ENCODE results near the gene ARHGAP6. TPM values are rescaled to one million over a fixed set of nuclear protein-coding genes. Genes with fewer than 3 reads are reported as not detected.

ARHGAP6 gene
- total and polyA plus RNA-seq, 2 donors from 2014 or later, result 6.0 to 20.4 TPM

GRCh38 chrX:11451151-11451550 is 214.6 kb downstream of the ARHGAP6 start:
- no peaks in the 10 kb centered on the region for H3K4me1 ChIP-seq (ENCODE audit: control insufficient read depth in 2 of 3, insufficient read depth in 2 of 3, low read depth in 1 of 3, low read length in 3 of 3)
- no peaks in the 10 kb centered on the region for H3K9me3 ChIP-seq (ENCODE audit: control insufficient read depth in 2 of 3, insufficient read depth in 1 of 3, low read length in 3 of 3)
- no peak overlapping the region for H3K9ac ChIP-seq (ENCODE audit: low read length in 3 of 3)
- H3K4me3 ChIP-seq (ENCODE audit: low read length in 3 of 3), result no peak overlapping the region
- FAIRE-seq (no peak), DNase-seq (no peak)
- intact Hi-C loops (cut with DNase I), result no loop called here
- H3K36me3 ChIP-seq (ENCODE audit: control insufficient read depth in 2 of 3, insufficient read depth in 3 of 3, low read length in 3 of 3), result no peaks in the 10 kb centered on the region
- no peak overlapping the region for H3K27ac ChIP-seq (ENCODE audit: low read depth in 2 of 2, low read length in 2 of 2)
- TF ChIP-seq, protein P1, sequence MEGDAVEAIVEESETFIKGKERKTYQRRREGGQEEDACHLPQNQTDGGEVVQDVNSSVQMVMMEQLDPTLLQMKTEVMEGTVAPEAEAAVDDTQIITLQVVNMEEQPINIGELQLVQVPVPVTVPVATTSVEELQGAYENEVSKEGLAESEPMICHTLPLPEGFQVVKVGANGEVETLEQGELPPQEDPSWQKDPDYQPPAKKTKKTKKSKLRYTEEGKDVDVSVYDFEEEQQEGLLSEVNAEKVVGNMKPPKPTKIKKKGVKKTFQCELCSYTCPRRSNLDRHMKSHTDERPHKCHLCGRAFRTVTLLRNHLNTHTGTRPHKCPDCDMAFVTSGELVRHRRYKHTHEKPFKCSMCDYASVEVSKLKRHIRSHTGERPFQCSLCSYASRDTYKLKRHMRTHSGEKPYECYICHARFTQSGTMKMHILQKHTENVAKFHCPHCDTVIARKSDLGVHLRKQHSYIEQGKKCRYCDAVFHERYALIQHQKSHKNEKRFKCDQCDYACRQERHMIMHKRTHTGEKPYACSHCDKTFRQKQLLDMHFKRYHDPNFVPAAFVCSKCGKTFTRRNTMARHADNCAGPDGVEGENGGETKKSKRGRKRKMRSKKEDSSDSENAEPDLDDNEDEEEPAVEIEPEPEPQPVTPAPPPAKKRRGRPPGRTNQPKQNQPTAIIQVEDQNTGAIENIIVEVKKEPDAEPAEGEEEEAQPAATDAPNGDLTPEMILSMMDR (IDR thresholded peaks at IDR 0.05; ENCODE audit: borderline replicate concordance, extremely low read depth, insufficient read depth), result no peak
- peaks cover 2% of the 10 kb centered on the region for H3K27me3 ChIP-seq (ENCODE audit: control insufficient read depth, insufficient read depth, low read length)

DNA sequence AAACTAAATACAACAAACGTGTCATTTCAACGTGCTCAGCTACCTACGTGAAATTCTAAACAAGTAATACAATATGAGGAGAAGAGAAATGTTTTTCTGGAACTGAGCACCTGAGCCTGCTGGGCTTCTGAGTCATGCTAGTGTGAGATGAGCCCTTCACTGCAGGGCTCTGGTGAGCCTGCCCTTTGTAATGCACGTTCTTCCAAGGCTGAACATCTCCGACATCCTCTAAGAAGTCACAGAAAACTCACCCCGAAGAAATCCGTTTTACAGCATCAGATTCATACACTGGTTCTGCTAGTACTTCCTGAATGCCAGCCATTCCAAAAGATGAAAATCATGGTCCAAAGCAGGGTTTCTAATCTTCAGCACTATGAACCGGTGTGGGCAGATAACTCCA is 215.4 kb downstream of the ARHGAP6 start:
- DNase-seq (no peak), FAIRE-seq (no peak)
- intact Hi-C loops (cut with DNase I), result no loop called here
- H3K4me1 ChIP-seq (ENCODE audit: control insufficient read depth in 2 of 3, insufficient read depth in 2 of 3, low read depth in 1 of 3, low read length in 3 of 3), result no peaks in the 10 kb centered on the region
- no peaks in the 10 kb centered on the region for H3K9me3 ChIP-seq (ENCODE audit: control insufficient read depth in 2 of 3, insufficient read depth in 1 of 3, low read length in 3 of 3)
- no peak overlapping the region for H3K27ac ChIP-seq (ENCODE audit: low read depth in 2 of 2, low read length in 2 of 2)
- TF ChIP-seq, protein P1 (IDR thresholded peaks at IDR 0.05; ENCODE audit: borderline replicate concordance, extremely low read depth, insufficient read depth), result no peak
- H3K4me3 ChIP-seq (ENCODE audit: low read length in 3 of 3), result no peak overlapping the region
- H3K9ac ChIP-seq (ENCODE audit: low read length in 3 of 3), result no peak overlapping the region
- H3K27me3 ChIP-seq (ENCODE audit: control insufficient read depth, insufficient read depth, low read length), result peaks cover 4% of the 10 kb centered on the region
- H3K36me3 ChIP-seq (ENCODE audit: control insufficient read depth in 2 of 3, insufficient read depth in 3 of 3, low read length in 3 of 3), result no peaks in the 10 kb centered on the region

GRCh38 chrX:11449613-11450012 is 216.1 kb downstream of the ARHGAP6 start:
- H3K9ac ChIP-seq (ENCODE audit: low read length in 3 of 3), result no peak overlapping the region
- no peaks in the 10 kb centered on the region for H3K4me1 ChIP-seq (ENCODE audit: control insufficient read depth in 2 of 3, insufficient read depth in 2 of 3, low read depth in 1 of 3, low read length in 3 of 3)
- no peaks in the 10 kb centered on the region for H3K36me3 ChIP-seq (ENCODE audit: control insufficient read depth in 2 of 3, insufficient read depth in 3 of 3, low read length in 3 of 3)
- DNase-seq (no peak), FAIRE-seq (no peak)
- H3K27ac ChIP-seq (ENCODE audit: low read depth in 2 of 2, low read length in 2 of 2), result no peak overlapping the region
- TF ChIP-seq, protein P1 (IDR thresholded peaks at IDR 0.05; ENCODE audit: borderline replicate concordance, extremely low read depth, insufficient read depth), result no peak
- intact Hi-C loops (cut with DNase I), result no loop called here
- H3K27me3 ChIP-seq (ENCODE audit: control insufficient read depth, insufficient read depth, low read length), result peaks cover 4% of the 10 kb centered on the region
- H3K4me3 ChIP-seq (ENCODE audit: low read length in 3 of 3), result no peak overlapping the region
- no peaks in the 10 kb centered on the region for H3K9me3 ChIP-seq (ENCODE audit: control insufficient read depth in 2 of 3, insufficient read depth in 1 of 3, low read length in 3 of 3)

- Histone ChIP-seq H3K27ac (ENCODE audit: low read depth in 2 of 2, low read length in 2 of 2) (no peak overlapping the region), H3K4me1 (ENCODE audit: control insufficient read depth in 2 of 3, insufficient read depth in 2 of 3, low read depth in 1 of 3, low read length in 3 of 3) (no peaks in the 10 kb centered on the region), H3K27me3 (ENCODE audit: control insufficient read depth, insufficient read depth, low read length) (peaks cover 4% of the 10 kb centered on the region), H3K36me3 (ENCODE audit: control insufficient read depth in 2 of 3, insufficient read depth in 3 of 3, low read length in 3 of 3) (no peaks in the 10 kb centered on the region), H3K9ac (ENCODE audit: low read length in 3 of 3) (no peak overlapping the region), H3K4me3 (ENCODE audit: low read length in 3 of 3) (no peak overlapping the region), H3K9me3 (ENCODE audit: control insufficient read depth in 2 of 3, insufficient read depth in 1 of 3, low read length in 3 of 3) (no peaks in the 10 kb centered on the region)
- TF ChIP-seq, protein P1 (IDR thresholded peaks at IDR 0.05; ENCODE audit: borderline replicate concordance, extremely low read depth, insufficient read depth), result no peak
- FAIRE-seq (no peak), DNase-seq (no peak)
- intact Hi-C loops (cut with DNase I), result no loop called here
Observed at GRCh38 chrX:11447418-11447817, 218.3 kb downstream of the ARHGAP6 start.

Measured in kidney (tissue), 14 donors.